Esophagus muscularis mucosa (tissue), 4 donors: Measurements from ENCODE around the gene PAIP1. TPM values are rescaled to one million over a fixed set of nuclear protein-coding genes. Genes with fewer than 3 reads are reported as not detected.

Experiments used
- DNase-seq: peaks from one replicate; pipeline ENCODE4 v3.0.0-alpha.2; 2017; ENCODE audit errors: extremely low spot score
- H3K27ac ChIP-seq, 4 donors: fragments of 200-600 bp; sonication (generic); replicated peaks in 1 of 4; 1 replicate in 3 of 4; 2 replicates in 1 of 4; pipeline ENCODE4 v1.5.1; 2016 to 2019; ENCODE audit warnings: mild to moderate bottlenecking in 1 of 4
- H3K27me3 ChIP-seq, 4 donors: fragments of 200-600 bp; sonication (generic); one replicate each; pipeline versions ENCODE4 v1.5.1 to v1.6.0; 2016 to 2019
- H3K36me3 ChIP-seq, 4 donors: fragments of 200-600 bp; sonication (generic); one replicate each; pipeline ENCODE4 v1.5.1; 2016 to 2019
- H3K4me1 ChIP-seq, 4 donors: fragments of 200-600 bp; sonication (generic); one replicate each; pipeline ENCODE4 v1.5.1; 2016 to 2019
- H3K4me3 ChIP-seq, 4 donors: fragments of 200-600 bp; sonication (generic); 1 replicate in 2 of 4; 2 replicates in 2 of 4; pipeline ENCODE4 v1.5.1; 2016 to 2019; ENCODE audit warnings: mild to moderate bottlenecking in 4 of 4, moderate library complexity in 1 of 4
- H3K9me3 ChIP-seq, 4 donors: fragments of 200-600 bp; sonication (generic); 1 replicate in 3 of 4; 2 replicates in 1 of 4; pipeline ENCODE4 v1.5.1; 2016 to 2019
- EP300 ChIP-seq: sonication (generic); formaldehyde crosslinking; IDR thresholded peaks from one replicate; pipeline ENCODE4 v1.6.1; 2017; ENCODE audit warnings: antibody characterized with exemption
- POLR2A ChIP-seq: fragments of 450-650 bp; IDR thresholded peaks from one replicate; pipeline ENCODE4 v1.6.1; 2017; ENCODE audit warnings: antibody characterized with exemption, moderate library complexity, mild to moderate bottlenecking, low read depth
- POLR2AphosphoS5 ChIP-seq, 2 donors: sonication (generic); formaldehyde crosslinking; IDR thresholded peaks; one replicate each; pipeline ENCODE4 v1.6.1; 2017; ENCODE audit warnings: antibody characterized with exemption in 2 of 2
- WGBS: methylation state at CpG from one replicate; pipeline ENCODE4 v1.1.5; 2018; 5-methylcytosine and 5-hydroxymethylcytosine counted together
- intact Hi-C: fragments of 100-400 bp; cut with DNase I; formaldehyde crosslinking; loops from one replicate; pipeline ENCODE4 v1.15.1; 2023
- total RNA-seq, 4 donors: library from RNA; depleted of rRNA; stranded (reverse); fragments of >200 nt; gene quantifications; one replicate each; pipeline versions ENCODE4 v1.1.0 to v1.2.1, GENCODE V29; 2016
- TF ChIP-seq, protein P1 (sequence below), 3 experiments: fragments of 200-600 bp in 2 of 3; fragments of 450-650 bp in 1 of 3; sonication (generic) in 2 of 3; IDR thresholded peaks; one replicate each; pipeline ENCODE4 v1.5.1; 2017 to 2019; ENCODE audit warnings: antibody characterized with exemption in 3 of 3, mild to moderate bottlenecking in 2 of 3, moderate library complexity in 1 of 3

Gene PAIP1
- total RNA-seq, 4 donors from 2014 or later: 81.4 to 135 (median 106) TPM

DNA sequence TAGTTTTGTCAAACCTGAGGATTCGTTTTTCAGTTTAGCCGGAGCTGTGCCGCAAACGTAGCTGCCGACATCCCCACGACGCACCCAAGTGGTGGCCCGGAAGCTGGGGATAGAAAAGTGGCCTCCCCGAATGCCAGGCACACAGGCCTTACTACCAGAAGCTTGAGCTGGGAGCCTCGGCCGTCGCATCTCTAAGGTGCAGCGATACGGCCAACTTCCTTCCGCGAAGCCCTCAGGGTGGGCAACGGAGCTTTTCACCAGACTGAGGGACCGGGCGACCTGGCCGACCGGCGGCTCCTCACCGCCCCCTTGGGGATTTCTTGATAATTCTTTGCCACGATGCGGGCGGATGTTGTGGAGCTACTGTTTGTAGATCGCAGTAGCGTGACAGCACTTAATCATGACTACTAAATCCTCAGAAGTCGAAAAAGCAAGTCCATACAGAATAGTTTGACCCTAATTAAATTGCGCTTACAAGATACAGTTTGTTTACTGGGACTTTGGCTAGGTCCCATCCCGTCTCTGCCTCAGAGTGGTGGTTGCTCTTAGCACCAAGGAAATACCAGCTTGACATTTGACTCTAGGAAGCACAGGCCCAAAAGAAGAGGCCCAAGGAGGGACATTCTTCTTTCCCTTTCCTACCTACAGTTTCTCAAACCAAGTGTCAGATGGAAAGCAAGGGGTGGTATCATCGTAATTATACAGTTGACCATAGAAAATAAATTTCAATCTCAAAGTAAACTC, 72.6 kb downstream of the PAIP1 start:
- TF ChIP-seq POLR2A: no peak
- TF ChIP-seq, protein P1, sequence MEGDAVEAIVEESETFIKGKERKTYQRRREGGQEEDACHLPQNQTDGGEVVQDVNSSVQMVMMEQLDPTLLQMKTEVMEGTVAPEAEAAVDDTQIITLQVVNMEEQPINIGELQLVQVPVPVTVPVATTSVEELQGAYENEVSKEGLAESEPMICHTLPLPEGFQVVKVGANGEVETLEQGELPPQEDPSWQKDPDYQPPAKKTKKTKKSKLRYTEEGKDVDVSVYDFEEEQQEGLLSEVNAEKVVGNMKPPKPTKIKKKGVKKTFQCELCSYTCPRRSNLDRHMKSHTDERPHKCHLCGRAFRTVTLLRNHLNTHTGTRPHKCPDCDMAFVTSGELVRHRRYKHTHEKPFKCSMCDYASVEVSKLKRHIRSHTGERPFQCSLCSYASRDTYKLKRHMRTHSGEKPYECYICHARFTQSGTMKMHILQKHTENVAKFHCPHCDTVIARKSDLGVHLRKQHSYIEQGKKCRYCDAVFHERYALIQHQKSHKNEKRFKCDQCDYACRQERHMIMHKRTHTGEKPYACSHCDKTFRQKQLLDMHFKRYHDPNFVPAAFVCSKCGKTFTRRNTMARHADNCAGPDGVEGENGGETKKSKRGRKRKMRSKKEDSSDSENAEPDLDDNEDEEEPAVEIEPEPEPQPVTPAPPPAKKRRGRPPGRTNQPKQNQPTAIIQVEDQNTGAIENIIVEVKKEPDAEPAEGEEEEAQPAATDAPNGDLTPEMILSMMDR (IDR thresholded peaks at IDR 0.05): peak; percentile 68 to 79 (median 72)
- TF ChIP-seq POLR2AphosphoS5 (IDR thresholded peaks at IDR 0.05): peak in 1 of 2 donors; percentile 4
- no peak for TF ChIP-seq EP300
- no peaks in the 10 kb centered on the region for H3K36me3 ChIP-seq
- no peaks in the 10 kb centered on the region for H3K9me3 ChIP-seq
- H3K27ac ChIP-seq: peak overlapping the region; percentile 91 to 97 (median 95)
- peaks cover 14 to 31% (median 22%) of the 10 kb centered on the region in 4 donors for H3K4me1 ChIP-seq
- H3K27me3 ChIP-seq: no peaks in the 10 kb centered on the region
- intact Hi-C loops: loop anchor here (5.0 to 10.0 kb wide), 3 partner anchors 87 to 359 kb away; partner anchors contain the start of genes HMGCS1 and ZNF131
- DNase-seq: peak; percentile 96
- 5% methylated on average over 28 of the region's 32 CpGs for WGBS
- peak overlapping the region; percentile 76 to 89 (median 84) for H3K4me3 ChIP-seq

DNA sequence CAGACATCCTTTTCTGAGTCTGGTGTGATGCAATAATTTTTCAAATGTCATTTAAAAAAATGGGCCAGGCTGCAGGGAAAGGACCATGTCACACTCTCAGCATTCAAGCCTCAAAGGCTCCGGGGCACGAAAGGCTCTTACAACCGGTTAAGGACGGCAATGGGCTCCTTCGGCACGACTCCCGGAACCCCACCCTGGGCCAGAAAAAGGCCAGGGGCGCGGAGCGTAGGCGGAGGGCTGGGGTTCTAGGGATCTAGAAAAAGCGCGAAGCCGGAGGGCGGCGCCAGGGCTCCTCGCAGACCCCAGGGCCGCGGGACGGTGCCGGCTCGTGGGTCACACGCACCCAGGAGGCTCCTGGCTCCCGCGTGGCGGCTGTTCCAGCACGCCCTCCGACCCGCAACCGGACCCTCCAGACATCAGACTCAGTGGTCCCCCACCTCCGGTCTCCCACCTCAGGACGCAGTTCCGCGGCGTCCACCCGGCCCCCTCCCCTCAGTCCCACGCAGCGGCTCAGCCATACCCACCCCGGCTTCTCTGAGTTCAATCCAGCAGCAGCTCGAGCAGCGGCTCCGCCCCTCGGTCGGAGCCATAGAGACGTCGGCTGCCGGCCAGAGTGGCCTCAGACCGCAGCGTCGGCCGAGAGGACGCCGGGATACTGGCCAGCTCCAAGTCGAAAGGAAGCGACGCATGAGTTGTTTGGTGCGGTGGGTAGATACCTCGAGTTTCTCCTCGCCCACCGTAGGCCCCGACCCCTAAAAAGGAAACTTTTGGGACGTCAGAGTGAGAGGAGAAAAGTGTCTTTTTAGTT, 73.4 kb downstream of the PAIP1 start, which contains the start of gene TMEM267:
Gene TMEM267, minus strand, starts transcription at position 568 of the 808 bp plus-strand sequence. CDS start 29,896 bp downstream, outside the sequence.
- intact Hi-C loops: loop anchor here (5.0 to 10.0 kb wide), 3 partner anchors 86 to 359 kb away; partner anchors contain the start of genes HMGCS1 and ZNF131
- H3K4me1 ChIP-seq: peaks cover 14 to 31% (median 22%) of the 10 kb centered on the region in 4 donors
- H3K9me3 ChIP-seq: no peaks in the 10 kb centered on the region
- peak within 1 kb of the TSS; percentile 91 to 97 (median 95) for H3K27ac ChIP-seq
- TF ChIP-seq EP300 (no peak), POLR2AphosphoS5 (IDR thresholded peaks at IDR 0.05) (peak; percentile 83 to 91), POLR2A (no peak)
- TF ChIP-seq, protein P1 (IDR thresholded peaks at IDR 0.05): no peak
- H3K4me3 ChIP-seq: peak within 1 kb of the TSS; percentile 76 to 89 (median 84)
- no peaks in the 10 kb centered on the region for H3K27me3 ChIP-seq
- WGBS: under 1% methylated on average over 24 of the region's 62 CpGs
- H3K36me3 ChIP-seq: no peaks in the 10 kb centered on the region
- DNase-seq: peak; percentile 96

DNA sequence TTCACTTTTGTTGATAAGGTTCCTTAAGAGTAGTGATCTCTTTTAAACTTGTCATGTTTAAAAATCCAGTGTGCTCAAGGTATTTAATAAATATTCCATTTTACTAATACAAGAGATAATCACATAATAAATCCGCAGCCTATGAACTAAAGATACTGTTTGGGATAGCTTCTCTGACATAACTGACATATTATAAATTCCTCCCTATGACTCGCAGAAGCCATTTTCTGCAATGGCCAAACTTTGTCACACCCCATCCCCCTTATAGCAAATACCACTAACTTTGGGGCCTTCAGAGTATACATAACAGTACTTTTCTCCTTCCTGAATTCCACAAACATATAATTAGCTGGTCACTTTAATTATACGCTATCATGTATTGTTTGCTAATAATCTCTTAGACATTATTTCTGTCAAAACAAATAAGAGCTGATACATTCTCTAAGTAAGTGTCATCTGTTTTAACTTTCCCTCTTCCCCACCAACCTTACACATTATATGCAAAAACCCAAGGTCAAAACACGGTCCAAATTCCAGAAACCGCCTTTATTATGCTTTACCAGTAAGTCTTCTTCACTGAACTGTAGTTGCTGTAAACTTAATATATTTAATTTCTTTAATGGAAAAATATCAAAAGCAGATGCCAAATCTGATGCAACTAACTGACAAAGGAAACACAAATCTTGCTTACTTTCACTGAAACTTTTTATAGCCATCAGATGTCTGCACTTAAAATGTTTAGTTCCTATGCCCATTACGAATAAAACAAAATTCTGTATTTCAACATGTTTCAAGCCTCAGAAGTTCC, 74.2 kb downstream of the PAIP1 start:
- TF ChIP-seq EP300 (no peak), POLR2A (no peak), POLR2AphosphoS5 (IDR thresholded peaks at IDR 0.05) (no peak)
- TF ChIP-seq, protein P1 (IDR thresholded peaks at IDR 0.05): no peak
- Histone ChIP-seq H3K36me3 (no peaks in the 10 kb centered on the region), H3K4me3 (peak overlapping the region; percentile 76 to 89 (median 84)), H3K27ac (peak overlapping the region; percentile 91 to 97 (median 95)), H3K4me1 (peaks cover 14 to 31% (median 22%) of the 10 kb centered on the region in 4 donors), H3K27me3 (no peaks in the 10 kb centered on the region), H3K9me3 (no peaks in the 10 kb centered on the region)
- no peak for DNase-seq
- intact Hi-C loops: loop anchor here (5.0 to 10.0 kb wide), 3 partner anchors 85 to 358 kb away; partner anchors contain the start of genes HMGCS1 and ZNF131
- WGBS: 36% methylated on average over 6 of the region's 6 CpGs

Other genes starting within 250 kb of the PAIP1 start
- gene HMGCS1, start 243.7 kb downstream of the PAIP1 start, total RNA-seq: 10 to 100 TPM; 11.1 to 19.9 (median 12.7) TPM
- gene CCL28, start 144.7 kb downstream of the PAIP1 start, total RNA-seq: 1 to 10 TPM; 2.2 to 3.3 (median 2.3) TPM
- gene TMEM267, start 73.2 kb downstream of the PAIP1 start, total RNA-seq: 10 to 100 TPM in 1 of 4 donors, 1 to 10 TPM in 3; 6.1 to 10.4 (median 9.2) TPM
- 1 to 10 TPM in 3 of 4 donors, under 1 TPM in 1; 0.42 to 1.6 (median 1.4) TPM for gene C5orf34, start 41.9 kb downstream of the PAIP1 start, total RNA-seq
- gene NNT, start 46.1 kb upstream of the PAIP1 start, total RNA-seq: 10 to 100 TPM; 49.0 to 90.1 (median 70.3) TPM